ENCODE results near the gene GPR65. TPM values are rescaled to one million over a fixed set of nuclear protein-coding genes. Genes with fewer than 3 reads are reported as not detected.

Gene GPR65, protein sequence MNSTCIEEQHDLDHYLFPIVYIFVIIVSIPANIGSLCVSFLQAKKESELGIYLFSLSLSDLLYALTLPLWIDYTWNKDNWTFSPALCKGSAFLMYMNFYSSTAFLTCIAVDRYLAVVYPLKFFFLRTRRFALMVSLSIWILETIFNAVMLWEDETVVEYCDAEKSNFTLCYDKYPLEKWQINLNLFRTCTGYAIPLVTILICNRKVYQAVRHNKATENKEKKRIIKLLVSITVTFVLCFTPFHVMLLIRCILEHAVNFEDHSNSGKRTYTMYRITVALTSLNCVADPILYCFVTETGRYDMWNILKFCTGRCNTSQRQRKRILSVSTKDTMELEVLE
- total RNA-seq (10 to 100 TPM in 1 of 2 donors, 1 to 10 TPM in 1; 3.1 to 11.1 TPM), polyA plus RNA-seq (ENCODE audit: insufficient read length in 6 of 6) (under 1 TPM; 0.54 to 0.82 (median 0.71) TPM)
- long read RNA-seq, donor 1, full-length matches to known transcripts, result 2 of 2 reads
- long read RNA-seq, donor 1, partial matches to known transcripts, result 0 of 2 reads
- long read RNA-seq, donor 1, other reads (novel, unspliced or antisense), result 0 of 2 reads
- long read RNA-seq, donor 2, result 0 reads
- long read RNA-seq, donor 3, result 0 reads
- long read RNA-seq, donor 4, full-length matches to known transcripts, result 6 of 6 reads
- long read RNA-seq, donor 4, partial matches to known transcripts, result 0 of 6 reads
- long read RNA-seq, donor 4, other reads (novel, unspliced or antisense), result 0 of 6 reads
- long read RNA-seq, donor 5, result 0 reads
- long read RNA-seq, donor 6, result 0 reads
- long read RNA-seq, donor 7, result 0 reads
- long read RNA-seq, donor 8, result 0 reads
- long read RNA-seq, donor 9, result 0 reads
- long read RNA-seq, donor 10, full-length matches to known transcripts, result 2 of 2 reads
- long read RNA-seq, donor 10, partial matches to known transcripts, result 0 of 2 reads
- long read RNA-seq, donor 10, other reads (novel, unspliced or antisense), result 0 of 2 reads
- long read RNA-seq, donor 11, result 0 reads
- long read RNA-seq, donor 12, result 0 reads

DNA sequence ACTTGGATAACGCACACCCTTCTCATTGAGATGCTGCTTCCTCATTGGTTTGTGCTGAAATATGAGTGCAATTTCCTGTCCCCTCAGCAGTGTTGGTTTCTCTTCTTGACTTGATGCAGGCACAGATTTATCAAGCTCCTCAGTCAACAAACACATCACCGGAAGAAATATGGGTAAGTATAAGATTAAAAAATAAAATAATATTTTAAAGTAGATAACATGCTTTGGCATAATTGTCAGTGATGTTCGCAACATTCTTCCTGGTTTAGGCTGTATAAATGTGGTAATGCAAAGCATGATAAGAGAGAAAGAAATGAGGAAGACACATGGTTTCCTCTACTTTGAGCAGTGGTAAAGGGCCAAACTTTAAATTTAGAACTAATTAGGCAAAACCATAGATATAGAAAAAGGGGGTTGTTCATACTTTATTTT is at the start of gene GPR65:
TSS of gene GPR65 (plus strand) at position 86 of the 432 bp plus-strand sequence. CDS start 5,713 bp downstream, outside the sequence.
- Histone ChIP-seq H3K27ac (peak within 1 kb of the TSS; percentile 49 to 85), H3K9me3 (no peaks in the 10 kb centered on the region)
- peak; percentile 62 for ATAC-seq

DNA sequence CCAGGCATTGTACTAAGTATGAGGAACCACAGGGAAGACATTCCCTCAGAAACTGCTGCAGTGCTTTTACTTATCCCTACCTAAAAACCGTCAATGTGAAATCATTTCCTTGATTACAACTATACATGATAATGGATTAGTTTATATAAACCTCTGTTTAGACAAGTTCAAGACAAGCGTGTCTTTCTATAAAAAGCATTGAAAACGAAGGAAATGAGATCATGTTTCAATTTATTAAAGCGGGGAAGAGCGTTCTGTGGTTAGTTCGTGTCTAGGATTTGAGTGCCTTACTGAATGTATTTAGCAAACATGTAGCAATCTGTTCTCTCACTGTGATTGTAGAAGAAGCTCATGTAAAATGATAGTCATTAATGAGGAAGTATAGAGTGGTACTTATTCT is 49.4 kb upstream of the GPR65 start:
- ATAC-seq, result no peak
- intact Hi-C loops (cut with DNase I), result no loop called here
- no peaks in the 10 kb centered on the region for H3K9me3 ChIP-seq

More for the DNA sequence above, at the start of gene GPR65:
- Histone ChIP-seq H3K27me3 (no peaks in the 10 kb centered on the region), H3K36me3 (no peaks in the 10 kb centered on the region), H3K4me3 (peak within 1 kb of the TSS in 1 of 2 donors; percentile 41), H3K4me1 (peaks cover 0 to 53% of the 10 kb centered on the region in 2 donors)
- no peak for DNase-seq
- TF ChIP-seq, protein P1, sequence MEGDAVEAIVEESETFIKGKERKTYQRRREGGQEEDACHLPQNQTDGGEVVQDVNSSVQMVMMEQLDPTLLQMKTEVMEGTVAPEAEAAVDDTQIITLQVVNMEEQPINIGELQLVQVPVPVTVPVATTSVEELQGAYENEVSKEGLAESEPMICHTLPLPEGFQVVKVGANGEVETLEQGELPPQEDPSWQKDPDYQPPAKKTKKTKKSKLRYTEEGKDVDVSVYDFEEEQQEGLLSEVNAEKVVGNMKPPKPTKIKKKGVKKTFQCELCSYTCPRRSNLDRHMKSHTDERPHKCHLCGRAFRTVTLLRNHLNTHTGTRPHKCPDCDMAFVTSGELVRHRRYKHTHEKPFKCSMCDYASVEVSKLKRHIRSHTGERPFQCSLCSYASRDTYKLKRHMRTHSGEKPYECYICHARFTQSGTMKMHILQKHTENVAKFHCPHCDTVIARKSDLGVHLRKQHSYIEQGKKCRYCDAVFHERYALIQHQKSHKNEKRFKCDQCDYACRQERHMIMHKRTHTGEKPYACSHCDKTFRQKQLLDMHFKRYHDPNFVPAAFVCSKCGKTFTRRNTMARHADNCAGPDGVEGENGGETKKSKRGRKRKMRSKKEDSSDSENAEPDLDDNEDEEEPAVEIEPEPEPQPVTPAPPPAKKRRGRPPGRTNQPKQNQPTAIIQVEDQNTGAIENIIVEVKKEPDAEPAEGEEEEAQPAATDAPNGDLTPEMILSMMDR (IDR thresholded peaks at IDR 0.05), result no peak
- intact Hi-C loops (cut with DNase I), result no loop called here

DNA sequence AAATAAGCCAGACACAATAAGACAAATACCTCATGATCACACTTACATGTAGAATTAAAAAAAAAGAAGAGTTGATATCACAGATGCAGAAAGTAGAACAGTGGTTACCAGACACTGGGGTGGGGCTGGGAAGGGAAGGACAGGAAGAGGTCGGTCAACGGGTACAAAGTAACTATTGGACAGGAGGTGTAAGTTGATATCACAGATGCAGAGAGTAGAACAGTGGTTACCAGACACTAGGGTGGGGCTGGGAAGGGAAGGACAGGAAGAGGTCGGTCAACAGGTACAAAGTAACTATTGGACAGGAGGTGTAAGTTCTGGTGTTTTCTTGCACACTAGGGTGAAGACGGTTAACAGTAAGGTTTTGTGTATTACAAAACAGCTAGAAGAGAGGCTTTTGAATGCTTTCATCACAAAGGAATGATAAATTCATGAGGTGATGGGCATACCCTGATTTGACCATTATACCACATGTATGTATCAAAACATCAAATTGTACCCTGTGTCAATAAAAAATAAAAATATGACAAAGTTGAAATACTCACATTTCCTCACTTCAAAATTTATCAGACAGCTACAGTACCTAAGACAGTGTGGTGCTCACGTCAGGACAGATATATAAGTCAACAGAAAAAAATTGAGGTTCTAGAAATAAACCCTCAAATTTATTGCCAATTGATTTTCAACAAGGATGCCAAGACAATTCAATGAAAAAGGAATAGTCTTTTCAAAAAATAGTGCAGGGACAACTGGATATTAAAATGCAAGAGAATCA is 44.7 kb upstream of the GPR65 start:
- no peaks in the 10 kb centered on the region for H3K4me1 ChIP-seq
- intact Hi-C loops (cut with DNase I), result no loop called here
- H3K9me3 ChIP-seq, result no peaks in the 10 kb centered on the region
- ATAC-seq, result no peak
- H3K36me3 ChIP-seq, result peaks cover 0 to 58% of the 10 kb centered on the region in 2 donors
- no peak overlapping the region for H3K4me3 ChIP-seq
- TF ChIP-seq, protein P1 (IDR thresholded peaks at IDR 0.05), result no peak
- DNase-seq, result no peak
- H3K27ac ChIP-seq, result no peak overlapping the region
- H3K27me3 ChIP-seq, result no peaks in the 10 kb centered on the region

More for the DNA sequence above, 49.4 kb upstream of the GPR65 start:
- no peak for DNase-seq
- H3K27me3 ChIP-seq, result no peaks in the 10 kb centered on the region
- TF ChIP-seq, protein P1 (IDR thresholded peaks at IDR 0.05), result no peak
- H3K4me3 ChIP-seq, result no peak overlapping the region
- H3K36me3 ChIP-seq, result peaks cover 0 to 21% of the 10 kb centered on the region in 2 donors
- peaks cover 0 to 15% of the 10 kb centered on the region in 2 donors for H3K4me1 ChIP-seq
- no peak overlapping the region for H3K27ac ChIP-seq

DNA sequence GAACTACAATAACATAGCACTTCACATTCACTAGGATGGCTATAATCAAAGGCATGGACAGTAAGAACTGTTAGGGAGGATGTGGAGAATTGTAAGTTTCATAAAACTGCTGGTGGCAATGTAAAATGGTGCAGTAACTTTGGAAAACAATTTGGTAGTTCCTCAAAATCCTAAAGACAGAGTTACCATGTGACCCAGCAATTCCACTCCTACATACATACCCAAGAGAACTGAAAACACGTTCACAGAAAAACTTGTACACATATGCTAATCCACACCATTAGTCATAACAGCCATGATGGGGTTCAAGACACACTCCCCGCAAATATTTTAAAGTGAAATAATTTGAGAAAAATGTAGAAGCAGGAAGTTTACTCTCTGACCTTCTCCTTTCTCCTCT is 43.7 kb upstream of the GPR65 start:
- DNase-seq, result no peak
- intact Hi-C loops (cut with DNase I), result no loop called here

More for the DNA sequence above, 43.7 kb upstream of the GPR65 start:
- Histone ChIP-seq H3K27ac (no peak overlapping the region), H3K9me3 (no peaks in the 10 kb centered on the region), H3K4me3 (no peak overlapping the region), H3K36me3 (peaks cover 0 to 62% of the 10 kb centered on the region in 2 donors), H3K27me3 (no peaks in the 10 kb centered on the region), H3K4me1 (no peaks in the 10 kb centered on the region)
- TF ChIP-seq, protein P1 (IDR thresholded peaks at IDR 0.05), result no peak
- ATAC-seq, result no peak
